ENCODE results near the gene FHIT.

GRCh38 chr3:61030469-61031035 is 220.7 kb downstream of the FHIT start:
- TF ChIP-seq CTCF (IDR thresholded peaks at IDR 0.05 in 4 of 5, conservative IDR thresholded peaks at IDR 0.05 in 1 of 5) (no peak), POLR2A (IDR thresholded peaks at IDR 0.05) (no peak)
